ENCODE results near the gene CCT8.

The CCT8 gene

GRCh38 chr21:29076731-29077640, 3.5 kb upstream of the CCT8 start:
- DNase-seq = peak; percentile 61

GRCh38 chr21:29075706-29076466, 2.4 kb upstream of the CCT8 start:
- DNase-seq = no peak

GRCh38 chr21:29074783-29075182, 1.3 kb upstream of the CCT8 start:
- no peak for DNase-seq

- DNase-seq = no peak
These were observed 544 bp upstream of the CCT8 start for GRCh38 chr21:29074007-29074376.

GRCh38 chr21:29072873-29073221, 601 bp downstream of the CCT8 start:
- no peak for DNase-seq

- DNase-seq = no peak
These were observed 8.5 kb downstream of the CCT8 start for GRCh38 chr21:29064850-29065481.

GRCh38 chr21:29056538-29057050, 16.9 kb downstream of the CCT8 start:
- no peak for DNase-seq

- DNase-seq = no peak
These were observed 17.4 kb downstream of the CCT8 start for GRCh38 chr21:29056005-29056404.

- DNase-seq = no peak
These were observed 18.4 kb downstream of the CCT8 start for GRCh38 chr21:29055080-29055479.

- no peak for DNase-seq
These were observed 19.8 kb downstream of the CCT8 start for GRCh38 chr21:29053656-29054055.

GRCh38 chr21:29053011-29053553, 20.4 kb downstream of the CCT8 start:
- DNase-seq = no peak

GRCh38 chr21:29052224-29052623, 21.2 kb downstream of the CCT8 start:
- DNase-seq = no peak

- no peak for DNase-seq
These were observed 38.8 kb downstream of the CCT8 start for GRCh38 chr21:29034678-29035077.

GRCh38 chr21:29033871-29034270, 39.6 kb downstream of the CCT8 start:
- no peak for DNase-seq

- DNase-seq = no peak
These were observed 40.1 kb downstream of the CCT8 start for GRCh38 chr21:29033301-29033700.

GRCh38 chr21:29030909-29031308, 42.5 kb downstream of the CCT8 start:
- no peak for DNase-seq

GRCh38 chr21:29029524-29029923, 43.9 kb downstream of the CCT8 start:
- DNase-seq = no peak

- DNase-seq = no peak
These were observed 48.1 kb downstream of the CCT8 start for GRCh38 chr21:29025328-29025713.

- peak; percentile 94 for DNase-seq
These were observed 48.7 kb downstream of the CCT8 start, which contains the start of gene USP16 for GRCh38 chr21:29024474-29025327. TSS of gene USP16 (plus strand) at chr21:29024668. CDS start at chr21:29027914, 3,246 bp downstream.

GRCh38 chr21:29022166-29022565, 51.3 kb downstream of the CCT8 start:
- DNase-seq = no peak

GRCh38 chr21:29018540-29018939, 54.9 kb downstream of the CCT8 start:
- no peak for DNase-seq

GRCh38 chr21:29017639-29018237, 55.7 kb downstream of the CCT8 start:
- no peak for DNase-seq

Data from NK-92 treated with Interleukin-12 subunit alpha and Interleukin-12 subunit beta, amount 100 ng/mL, for 24 hours (cell line).